Thoracic aorta (tissue), 2 donors: ENCODE measurements around the gene DUSP7. TPM values are rescaled to one million over a fixed set of nuclear protein-coding genes. Genes with fewer than 3 reads are reported as not detected.

Experiments
- ATAC-seq: fragments of 150-250 bp; one replicate; pipeline ENCODE4 v1.8.0; 2017; ENCODE audit warnings: low read depth; ENCODE audit not compliant: insufficient number of reproducible peaks, low FRiP score
- DNase-seq: peaks from one replicate; pipeline ENCODE4 v3.0.0-alpha.2; 2020; ENCODE audit warnings: low spot score
- H3K27ac ChIP-seq, 2 donors: fragments of 200-600 bp; sonication (generic); 1 replicate in 1 of 2; 2 replicates in 1 of 2; pipeline ENCODE4 v1.5.1; 2016; ENCODE audit warnings: mild to moderate bottlenecking in 2 of 2, moderate library complexity in 2 of 2
- H3K27me3 ChIP-seq: fragments of 200-600 bp; sonication (generic); replicated peaks from 2 replicates; pipeline ENCODE4 v1.6.0; 2016; ENCODE audit warnings: mild to moderate bottlenecking; ENCODE audit not compliant: insufficient read depth
- H3K36me3 ChIP-seq: fragments of 200-600 bp; sonication (generic); one replicate; pipeline ENCODE4 v1.5.1; 2016
- H3K4me1 ChIP-seq, 2 donors: fragments of 200-600 bp; sonication (generic); 1 replicate in 1 of 2; 2 replicates in 1 of 2; pipeline versions ENCODE4 v1.5.1 to v1.6.0; 2016; ENCODE audit warnings: low read depth in 2 of 2, mild to moderate bottlenecking in 1 of 2; ENCODE audit not compliant: control insufficient read depth in 1 of 2
- H3K4me3 ChIP-seq: fragments of 200-600 bp; sonication (generic); 2 replicates; pipeline ENCODE4 v1.5.1; 2016; ENCODE audit warnings: mild to moderate bottlenecking
- H3K9me3 ChIP-seq: fragments of 200-600 bp; sonication (generic); 2 replicates; pipeline ENCODE4 v1.5.1; 2016
- total RNA-seq, 2 donors: library from RNA; depleted of rRNA; stranded (reverse); fragments of >200 nt; gene quantifications; one replicate each; pipeline versions ENCODE4 v1.1.0 to v1.2.3, GENCODE V29; 2016
- TF ChIP-seq, protein P1 (sequence below): fragments of 200-600 bp; sonication (generic); IDR thresholded peaks from one replicate; pipeline ENCODE4 v1.5.1; 2019; ENCODE audit warnings: antibody characterized with exemption

The DUSP7 gene
- total RNA-seq, 2 donors from 2014 or later = 41.1 to 42.2 TPM

DNA sequence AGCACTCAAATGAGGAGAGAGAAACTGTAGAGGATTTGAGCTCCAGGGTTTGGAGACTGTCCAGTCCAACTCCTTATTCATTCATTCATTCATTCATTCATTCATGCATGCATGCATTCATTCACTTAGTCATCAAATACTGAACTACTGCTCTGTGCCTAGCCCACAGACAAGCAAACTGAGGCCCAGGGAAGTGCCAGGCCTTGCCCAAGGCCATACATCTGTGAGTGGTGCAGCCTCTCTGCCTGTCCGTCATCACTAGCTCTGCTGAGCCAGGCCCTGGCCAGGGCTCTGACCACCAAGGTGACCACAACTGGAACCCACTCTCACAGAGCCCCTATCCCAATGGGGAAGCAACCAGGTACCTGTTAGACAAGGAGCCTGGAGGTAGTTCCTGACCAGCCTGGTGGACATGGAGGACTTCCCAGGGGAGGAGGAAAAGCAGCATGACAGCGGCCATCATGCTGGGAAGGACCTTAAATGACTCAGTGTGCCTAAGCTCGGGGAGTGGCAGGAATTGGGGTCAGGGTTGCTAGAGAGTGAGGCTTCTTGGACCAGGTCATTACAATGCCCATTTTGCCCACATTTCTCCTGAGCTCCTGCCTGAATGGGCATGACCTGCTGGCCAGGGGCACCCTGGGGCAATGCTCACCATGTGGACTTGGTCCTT lies 33.1 kb downstream of the DUSP7 start:
- Histone ChIP-seq H3K36me3 (no peaks in the 10 kb centered on the region), H3K27me3 (no peaks in the 10 kb centered on the region), H3K4me3 (peak overlapping the region; percentile 44), H3K4me1 (peaks cover 52 to 82% of the 10 kb centered on the region in 2 donors), H3K27ac (peak overlapping the region; percentile 92 to 95), H3K9me3 (no peaks in the 10 kb centered on the region)
- TF ChIP-seq, protein P1, sequence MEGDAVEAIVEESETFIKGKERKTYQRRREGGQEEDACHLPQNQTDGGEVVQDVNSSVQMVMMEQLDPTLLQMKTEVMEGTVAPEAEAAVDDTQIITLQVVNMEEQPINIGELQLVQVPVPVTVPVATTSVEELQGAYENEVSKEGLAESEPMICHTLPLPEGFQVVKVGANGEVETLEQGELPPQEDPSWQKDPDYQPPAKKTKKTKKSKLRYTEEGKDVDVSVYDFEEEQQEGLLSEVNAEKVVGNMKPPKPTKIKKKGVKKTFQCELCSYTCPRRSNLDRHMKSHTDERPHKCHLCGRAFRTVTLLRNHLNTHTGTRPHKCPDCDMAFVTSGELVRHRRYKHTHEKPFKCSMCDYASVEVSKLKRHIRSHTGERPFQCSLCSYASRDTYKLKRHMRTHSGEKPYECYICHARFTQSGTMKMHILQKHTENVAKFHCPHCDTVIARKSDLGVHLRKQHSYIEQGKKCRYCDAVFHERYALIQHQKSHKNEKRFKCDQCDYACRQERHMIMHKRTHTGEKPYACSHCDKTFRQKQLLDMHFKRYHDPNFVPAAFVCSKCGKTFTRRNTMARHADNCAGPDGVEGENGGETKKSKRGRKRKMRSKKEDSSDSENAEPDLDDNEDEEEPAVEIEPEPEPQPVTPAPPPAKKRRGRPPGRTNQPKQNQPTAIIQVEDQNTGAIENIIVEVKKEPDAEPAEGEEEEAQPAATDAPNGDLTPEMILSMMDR = no peak
- DNase-seq (no peak), ATAC-seq (no peak)

DNA sequence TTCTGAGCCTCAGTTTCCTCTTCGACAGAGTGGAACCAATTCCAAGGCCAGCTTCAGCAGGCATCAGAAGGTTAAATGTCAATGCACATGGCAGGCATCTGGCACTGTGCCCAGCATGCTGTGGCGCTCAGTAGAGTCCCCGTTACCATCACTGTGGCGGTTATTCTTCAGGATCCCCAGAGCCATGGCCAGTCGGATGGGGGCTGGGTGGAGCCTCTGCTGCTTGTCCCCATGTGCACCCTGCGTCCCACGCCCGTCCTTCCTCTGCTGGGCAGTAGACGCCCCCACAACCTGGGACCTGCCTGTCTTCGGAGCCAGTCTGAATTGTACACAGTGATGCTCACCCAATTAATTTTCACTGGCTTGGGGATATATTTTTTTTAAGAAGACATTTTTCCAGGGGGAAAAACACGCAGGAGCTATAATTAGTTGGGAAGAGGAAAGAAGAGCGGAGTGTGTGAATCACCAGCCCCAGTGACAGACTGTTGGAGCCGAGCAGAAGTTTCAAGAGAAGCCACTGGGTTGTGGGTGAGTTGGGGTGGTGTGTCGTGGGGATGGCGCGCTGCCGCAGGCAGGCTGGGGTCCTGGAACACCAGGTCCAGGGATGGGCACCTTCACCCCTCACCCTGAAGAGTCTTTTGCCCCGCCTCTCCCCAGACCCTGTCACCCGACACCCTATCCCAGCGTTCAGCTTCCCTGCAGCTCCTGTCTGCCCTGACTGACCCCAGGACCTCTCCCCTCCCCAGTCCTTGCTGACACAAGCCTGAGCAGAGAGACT lies 33.9 kb downstream of the DUSP7 start:
- peak overlapping the region; percentile 44 for H3K4me3 ChIP-seq
- no peaks in the 10 kb centered on the region for H3K36me3 ChIP-seq
- no peaks in the 10 kb centered on the region for H3K27me3 ChIP-seq
- TF ChIP-seq, protein P1 = peak; percentile 8
- ATAC-seq (peak; percentile 25), DNase-seq (peak; percentile 25)
- H3K4me1 ChIP-seq = peaks cover 52 to 90% of the 10 kb centered on the region in 2 donors
- H3K27ac ChIP-seq = peak overlapping the region; percentile 92 to 95
- no peaks in the 10 kb centered on the region for H3K9me3 ChIP-seq

DNA sequence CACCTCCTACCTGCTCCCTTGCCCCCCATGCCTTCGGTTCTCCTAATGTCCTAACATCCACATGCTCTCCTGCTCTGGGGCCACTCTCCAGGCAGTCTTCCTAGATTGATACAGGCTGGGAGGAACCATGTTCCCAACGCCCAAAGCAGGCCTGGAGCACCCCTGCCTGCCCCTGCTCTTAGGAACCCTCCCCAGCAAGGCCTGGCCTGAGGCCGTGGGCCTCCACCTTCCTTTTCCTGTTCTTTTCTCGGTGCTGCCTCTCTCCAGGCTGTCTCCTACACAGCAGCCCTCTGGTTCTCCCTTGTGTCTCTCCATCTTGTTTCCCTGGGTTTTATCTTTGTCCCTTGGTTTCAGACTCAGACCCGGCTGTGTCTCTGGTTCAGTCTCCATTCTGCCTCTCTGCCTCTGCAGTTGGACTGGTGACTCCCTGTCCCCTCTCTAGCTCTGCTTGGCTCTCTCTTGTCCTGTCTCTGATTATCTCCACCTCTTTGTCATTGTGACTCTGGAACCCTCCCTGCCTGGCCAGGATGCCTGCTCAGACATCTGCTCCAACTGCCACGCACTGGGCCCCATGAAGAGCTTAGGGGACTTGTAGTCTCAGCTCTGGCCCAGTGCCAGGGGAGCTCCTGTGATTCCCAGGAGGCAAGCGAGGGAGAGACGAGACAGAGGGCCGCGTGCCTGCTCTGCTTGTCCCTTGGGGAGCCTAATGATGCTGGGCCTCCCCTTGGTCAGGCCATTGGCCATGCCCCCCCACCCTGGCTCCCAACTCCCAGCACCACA lies 34.7 kb downstream of the DUSP7 start:
- H3K4me1 ChIP-seq = peaks cover 52 to 98% of the 10 kb centered on the region in 2 donors
- H3K36me3 ChIP-seq = no peaks in the 10 kb centered on the region
- no peaks in the 10 kb centered on the region for H3K9me3 ChIP-seq
- TF ChIP-seq, protein P1 = no peak
- ATAC-seq (no peak), DNase-seq (no peak)
- peak overlapping the region; percentile 92 to 95 for H3K27ac ChIP-seq
- H3K27me3 ChIP-seq = no peaks in the 10 kb centered on the region
- H3K4me3 ChIP-seq = no peak overlapping the region

DNA sequence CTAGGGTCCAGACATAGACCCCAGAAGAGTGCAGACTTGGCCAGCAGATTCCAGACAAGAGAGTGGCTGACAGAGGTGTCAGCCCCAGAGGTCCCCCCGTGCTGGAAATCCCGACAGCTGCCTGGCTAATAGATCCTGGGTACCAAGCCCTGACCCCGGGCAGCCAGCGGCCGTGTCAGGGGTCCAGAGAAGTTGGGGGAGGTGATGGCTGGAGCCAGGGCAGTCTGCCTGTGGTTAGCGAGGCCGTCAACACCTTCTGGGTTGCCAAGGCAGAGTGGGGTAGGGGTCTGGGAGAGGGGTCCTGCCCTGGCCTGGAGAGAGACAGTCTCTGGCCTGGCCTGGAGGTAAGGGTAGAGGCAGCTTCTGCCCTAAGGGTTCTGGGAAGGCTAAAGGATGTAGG lies 35.6 kb downstream of the DUSP7 start:
- Histone ChIP-seq H3K4me3 (no peak overlapping the region), H3K9me3 (no peaks in the 10 kb centered on the region), H3K27ac (peak overlapping the region; percentile 92 to 95), H3K4me1 (peaks cover 48 to 100% of the 10 kb centered on the region in 2 donors), H3K27me3 (no peaks in the 10 kb centered on the region), H3K36me3 (no peaks in the 10 kb centered on the region)
- TF ChIP-seq, protein P1 = no peak
- ATAC-seq (no peak), DNase-seq (no peak)
